ENCODE measurements around the gene FKBP5. TPM values are rescaled to one million over a fixed set of nuclear protein-coding genes. Genes with fewer than 3 reads are reported as not detected.
A peak's percentile ranks its signal among the peaks of the same experiment; 100 is the strongest.

FKBP5 gene
- total RNA-seq, 1 experiment from 2014 or later = 33.9 TPM

DNA sequence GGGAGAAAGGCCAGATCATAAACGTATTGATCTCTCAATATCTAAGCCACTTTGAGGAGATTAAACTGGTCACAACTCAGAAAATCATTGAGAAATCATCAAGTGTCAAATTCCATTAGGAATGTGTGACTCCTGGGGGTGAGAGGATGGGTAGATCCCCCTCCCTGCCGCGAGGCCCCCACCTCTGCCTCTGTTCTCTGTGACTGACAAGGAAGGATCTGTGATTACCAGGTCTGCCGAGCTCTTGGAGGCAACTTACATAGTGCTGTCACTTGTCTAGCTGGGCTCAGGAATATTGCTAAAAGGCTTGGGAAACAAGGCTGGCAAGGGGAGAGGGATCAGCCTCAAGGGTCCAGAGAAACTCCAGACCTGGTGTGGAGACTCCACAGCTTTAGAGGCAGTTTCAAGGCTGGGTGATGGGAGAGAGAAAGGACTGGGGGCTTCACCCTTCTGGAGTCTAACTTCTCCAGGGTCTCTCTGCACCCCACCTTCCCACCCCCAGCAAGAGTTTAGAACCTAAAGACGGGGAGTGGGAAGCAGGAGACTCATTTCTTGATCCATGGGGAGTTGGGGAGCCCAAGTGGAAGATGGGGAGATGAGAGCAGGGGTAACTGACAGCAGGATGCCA is 36.5 kb upstream of the FKBP5 start:
- Histone ChIP-seq H3K27ac (ENCODE audit: insufficient read length, low read depth, low read length) (no peak overlapping the region), H4K91ac (ENCODE audit: insufficient read length, low read depth, low read length) (no peak overlapping the region), H3K79me2 (ENCODE audit: insufficient read depth, low read length) (no peaks in the 10 kb centered on the region), H3K56ac (ENCODE audit: insufficient read length, low read depth, low read length) (no peak overlapping the region), H3K27me3 (ENCODE audit: insufficient read depth, low read length) (peaks cover 2% of the 10 kb centered on the region; the same call in 1 of the 2 replicates), H3K79me1 (ENCODE audit: insufficient read depth, low read depth, low read length, poor library complexity, severe bottlenecking) (no peaks in the 10 kb centered on the region), H3K4me2 (ENCODE audit: insufficient read depth, insufficient read length, low read length) (no peak overlapping the region), H3T11ph (ENCODE audit: low read length) (no peak overlapping the region), H2BK15ac (ENCODE audit: low read depth, low read length) (no peak overlapping the region), H3K23me2 (ENCODE audit: insufficient read length, low read depth, low read length, poor library complexity, severe bottlenecking) (peaks cover 8% of the 10 kb centered on the region), H3K23ac (ENCODE audit: insufficient read length, low read depth, low read length) (no peak overlapping the region), H2BK120ac (ENCODE audit: low read depth, low read length, poor library complexity, severe bottlenecking) (no peak overlapping the region), H2BK12ac (ENCODE audit: insufficient read length, low read depth, low read length) (no peak overlapping the region), H3K9ac (ENCODE audit: extremely low read depth, insufficient read length, low read length) (no peak overlapping the region), H2BK5ac (ENCODE audit: insufficient read length, low read length) (no peak overlapping the region), H3K14ac (ENCODE audit: insufficient read depth, low read length) (no peak overlapping the region), H4K8ac (replicated peaks; ENCODE audit: insufficient read length, low read depth, low read length) (no peak overlapping the region), H3K4ac (ENCODE audit: low read depth, low read length) (no peak overlapping the region), H4K5ac (ENCODE audit: insufficient read length, low read depth, low read length) (no peak overlapping the region), H3K9me3 (ENCODE audit: control insufficient read depth, low read depth, low read length) (no peaks in the 10 kb centered on the region), H3K4me1 (ENCODE audit: insufficient read depth, low read length) (peaks cover 16% of the 10 kb centered on the region; the same call in 1 of the 2 replicates), H3K18ac (ENCODE audit: insufficient read length, low read depth, low read length) (no peak overlapping the region), H2AFZ (ENCODE audit: low read length) (no peak overlapping the region), H2AK5ac (ENCODE audit: insufficient read length, low read length) (no peak overlapping the region), H4K20me1 (ENCODE audit: control insufficient read depth, insufficient read depth, insufficient read length) (no peaks in the 10 kb centered on the region), H2BK20ac (ENCODE audit: low read depth, low read length, poor library complexity, severe bottlenecking) (no peak overlapping the region)
- no CpG with 5 or more reads among the region's 5 CpGs for WGBS (ENCODE audit: extremely low coverage, insufficient read length, low lambda C conversion rate)
- H3K4me1 Mint-ChIP-seq = peaks cover 46 to 49% of the 10 kb centered on the region in 2 experiments
- H3K9me3 Mint-ChIP-seq = no peaks in the 10 kb centered on the region
- no peak overlapping the region for H3K27ac Mint-ChIP-seq
- no peak for TF ChIP-seq CTCF (conservative IDR thresholded peaks at IDR 0.05)
- H3K36me3 Mint-ChIP-seq (ENCODE audit: insufficient read depth in 1 of 3, low read depth in 3 of 3) = no peaks in the 10 kb centered on the region; a peak in 1 of 7 replicates
- H3K27me3 Mint-ChIP-seq (ENCODE audit: low read depth) = peaks cover 32% of the 10 kb centered on the region
- 0 out of 5 replicates have a peak overlapping the region, but pooled peaks of 1 of the 2 experiments have one; percentile 24 for H3K4me3 Mint-ChIP-seq
- no peak for DNase-seq
